Stimulated activated CD8-positive, alpha-beta memory T cell treated with anti-CD3 and anti-CD28 coated beads, Interleukin-12 subunit alpha, Interleukin-12 subunit beta, amount 100 ng/mL, for 24 hours (primary cell): ENCODE measurements around the gene XPNPEP3.

ENCODE experiments used
- DNase-seq: peaks from one replicate; pipeline ENCODE4 v3.0.0-alpha.2; 2020; ENCODE audit errors: extremely low read depth

The XPNPEP3 gene

DNA sequence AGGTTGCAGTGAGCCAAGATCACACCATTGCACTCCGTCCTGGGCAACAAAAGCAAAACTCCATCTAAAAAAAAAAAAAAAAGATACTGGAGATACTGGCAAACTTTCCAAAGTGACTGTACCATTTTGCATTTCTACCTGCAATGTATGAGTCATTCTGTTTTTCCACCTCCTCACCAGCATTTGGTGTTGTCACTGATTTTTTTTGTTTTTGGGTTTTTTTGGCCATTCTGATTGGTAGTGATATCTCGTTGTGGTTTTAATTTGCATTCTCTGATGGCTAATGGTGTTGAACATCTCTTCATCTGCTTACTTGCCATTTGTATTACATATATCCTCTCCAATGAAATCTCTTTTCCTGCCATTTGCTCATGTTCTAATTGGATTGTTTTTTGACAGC, 82.3 kb downstream of the XPNPEP3 start:
- no peak for DNase-seq

DNA sequence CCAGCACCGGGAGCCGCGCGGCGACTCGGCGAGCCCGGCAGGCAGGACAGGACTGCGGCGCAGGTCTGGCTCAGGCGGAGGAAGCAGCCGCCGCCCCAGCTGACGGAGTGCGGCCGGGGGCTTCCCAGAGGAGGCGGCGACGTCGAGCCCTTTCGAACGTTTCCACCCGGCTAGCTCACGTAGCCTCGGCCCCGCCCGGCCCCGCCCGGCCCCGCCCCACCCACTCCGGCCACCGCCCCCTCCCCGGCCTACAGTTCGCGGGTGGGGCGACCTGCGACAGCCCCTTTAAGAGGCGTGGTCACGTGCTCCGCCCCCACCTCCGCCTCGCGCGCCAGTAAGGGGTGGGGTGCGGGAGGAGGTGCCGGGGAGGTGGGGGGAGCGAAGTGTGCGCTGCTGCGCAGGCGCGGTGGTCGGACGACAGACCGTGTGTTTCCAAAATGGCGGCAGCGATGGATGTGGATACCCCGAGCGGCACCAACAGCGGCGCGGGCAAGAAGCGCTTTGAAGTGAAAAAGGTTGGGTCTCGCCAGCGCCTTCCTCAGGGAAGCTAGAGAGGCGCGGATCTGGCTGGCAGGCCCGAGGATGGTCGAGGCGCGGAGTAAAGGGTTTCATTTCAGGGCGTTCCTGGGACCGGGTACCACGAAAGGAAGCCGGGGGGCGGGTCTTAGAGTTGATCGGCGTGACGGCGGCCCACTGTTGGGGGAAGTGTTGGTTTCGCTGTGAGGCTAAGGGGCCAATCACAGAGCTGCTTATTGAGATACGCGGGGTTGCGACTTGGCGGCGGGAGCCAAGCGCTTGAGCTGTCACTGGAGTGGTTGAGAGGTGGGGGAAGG, 94.2 kb downstream of the XPNPEP3 start, which contains the start of gene RBX1:
TSS of gene RBX1 (plus strand) at position 417 of the 833 bp plus-strand sequence. CDS start at position 438, 21 bp downstream.
- peak; percentile 97 for DNase-seq

DNA sequence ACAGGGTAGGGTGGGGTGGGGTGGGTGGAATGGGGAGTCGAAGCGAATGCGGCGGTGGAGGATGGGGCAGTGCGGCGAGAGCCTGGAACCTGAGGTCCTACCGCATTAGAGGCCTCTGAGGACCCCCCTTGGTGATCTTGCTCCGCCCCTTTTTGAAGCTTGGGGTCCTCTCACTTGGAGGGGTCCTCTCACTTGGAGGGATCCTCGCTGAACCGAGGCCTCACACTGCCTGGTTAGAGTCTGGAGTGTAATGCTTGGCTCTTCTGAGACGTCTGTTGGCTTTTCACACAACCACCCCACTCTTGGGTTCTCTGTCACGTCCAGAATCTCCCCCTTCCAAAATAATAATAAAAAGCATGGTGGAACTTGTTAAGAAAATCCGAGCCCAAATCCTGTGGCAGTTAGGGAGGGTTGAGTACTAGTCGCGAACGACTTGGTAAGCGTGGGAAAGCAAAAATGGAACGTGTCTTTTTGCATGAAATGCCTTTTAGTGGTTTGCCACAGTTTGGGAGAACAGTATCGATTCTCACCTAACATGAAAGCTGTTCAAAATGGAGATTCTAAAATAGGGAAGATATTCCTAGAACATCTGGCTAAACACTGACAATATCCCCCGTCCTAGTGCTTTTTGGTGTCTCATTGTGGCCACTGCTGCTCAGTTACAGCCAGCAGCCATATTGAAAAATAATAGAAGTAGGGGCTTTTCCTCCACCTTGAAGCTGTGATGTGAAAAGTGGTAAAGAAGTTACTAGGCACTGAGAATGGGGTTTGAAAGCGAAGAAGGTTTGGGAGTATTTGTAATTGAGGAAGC, 95.1 kb downstream of the XPNPEP3 start:
- no peak for DNase-seq

DNA sequence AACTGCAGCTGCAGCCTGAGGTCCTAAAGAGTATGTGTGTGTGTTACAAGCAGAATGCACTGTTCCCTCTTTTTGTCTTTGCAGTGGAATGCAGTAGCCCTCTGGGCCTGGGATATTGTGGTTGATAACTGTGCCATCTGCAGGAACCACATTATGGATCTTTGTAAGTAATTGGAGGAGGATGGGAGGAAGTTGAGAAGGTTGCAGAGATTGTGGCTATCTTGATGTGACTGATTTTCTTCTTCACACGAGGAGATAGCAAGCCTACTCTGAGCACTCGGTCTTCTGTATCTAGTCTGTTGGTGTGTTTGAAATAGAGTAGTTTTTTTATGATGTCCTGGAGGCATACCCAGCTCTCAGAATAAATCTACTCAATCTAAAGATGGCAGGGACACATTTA, 96.5 kb downstream of the XPNPEP3 start:
- DNase-seq = no peak

DNA sequence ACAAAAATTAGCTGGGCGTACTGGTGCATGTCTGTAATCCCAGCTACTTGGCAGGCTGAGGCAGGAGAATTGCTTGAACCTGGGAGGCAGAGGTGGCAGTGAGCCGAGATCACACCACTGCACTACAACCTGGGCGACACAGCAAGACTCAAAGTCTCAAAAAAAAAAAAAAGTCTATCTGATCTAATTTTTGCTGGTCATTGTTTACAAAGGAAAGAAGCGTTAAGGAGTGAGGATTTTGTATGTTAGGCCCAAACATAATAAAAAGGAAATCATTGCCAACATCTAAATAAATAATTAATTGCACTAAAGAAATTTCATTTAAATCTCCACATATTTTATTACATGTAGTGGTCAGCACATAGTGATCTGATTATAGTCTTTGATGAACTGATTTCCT, 97.2 kb downstream of the XPNPEP3 start:
- DNase-seq = no peak

DNA sequence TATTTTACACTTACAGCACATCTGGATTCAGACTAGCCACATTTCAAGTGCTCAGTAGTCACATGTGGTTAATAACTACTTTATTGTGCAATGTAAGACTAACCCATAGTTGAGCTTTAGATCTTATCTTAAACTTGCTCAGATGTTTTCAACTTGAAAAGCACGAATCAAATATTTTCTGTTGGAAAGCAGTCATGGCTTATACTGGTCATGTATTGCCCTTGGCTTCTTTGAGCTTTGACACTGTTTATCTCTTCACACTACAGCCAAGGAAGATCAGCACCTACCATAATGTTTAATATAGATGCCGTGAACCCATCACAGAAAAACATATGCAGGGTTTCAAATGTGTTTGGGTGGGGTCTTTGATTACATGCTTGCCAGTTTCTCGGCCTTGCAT, 98.6 kb downstream of the XPNPEP3 start:
- DNase-seq = no peak

DNA sequence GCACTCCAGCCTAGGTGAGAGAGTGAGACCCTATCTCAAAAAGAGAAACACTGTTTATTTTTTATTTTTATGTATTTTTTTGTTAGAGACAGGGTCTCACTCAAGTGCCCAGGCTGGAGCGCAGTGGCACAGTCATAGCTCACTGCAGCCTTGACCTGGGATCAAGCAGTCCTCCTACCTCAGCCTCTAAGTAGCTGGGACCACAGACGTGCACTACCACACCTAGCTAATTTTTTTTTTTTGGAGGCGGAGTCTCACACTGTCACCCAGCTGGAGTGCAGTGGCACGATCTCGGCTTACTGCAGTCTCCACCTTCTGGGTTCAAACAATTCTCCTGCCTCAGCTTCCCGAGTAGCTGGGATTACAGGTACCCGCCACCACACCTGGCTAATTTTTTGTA, 100.7 kb downstream of the XPNPEP3 start:
- no peak for DNase-seq

DNA sequence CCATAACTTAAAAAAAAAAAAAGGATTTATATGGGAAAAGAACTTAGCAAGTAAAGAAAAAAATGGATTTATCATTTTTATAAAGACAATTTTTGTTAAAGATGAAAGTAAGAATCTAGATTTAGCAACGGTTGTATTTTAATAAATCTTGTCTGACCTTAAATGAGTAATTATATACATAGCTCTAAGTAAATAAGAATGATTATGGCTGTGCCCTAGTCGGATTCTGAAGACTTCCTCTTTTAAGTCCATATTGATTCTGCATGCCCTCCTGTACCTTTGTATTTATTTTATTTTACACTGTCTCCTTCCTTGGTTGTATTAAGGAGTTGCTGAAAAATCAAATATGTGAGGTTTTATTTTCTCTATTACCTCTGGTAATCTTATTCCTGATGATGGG, 101.4 kb downstream of the XPNPEP3 start:
- no peak for DNase-seq

DNA sequence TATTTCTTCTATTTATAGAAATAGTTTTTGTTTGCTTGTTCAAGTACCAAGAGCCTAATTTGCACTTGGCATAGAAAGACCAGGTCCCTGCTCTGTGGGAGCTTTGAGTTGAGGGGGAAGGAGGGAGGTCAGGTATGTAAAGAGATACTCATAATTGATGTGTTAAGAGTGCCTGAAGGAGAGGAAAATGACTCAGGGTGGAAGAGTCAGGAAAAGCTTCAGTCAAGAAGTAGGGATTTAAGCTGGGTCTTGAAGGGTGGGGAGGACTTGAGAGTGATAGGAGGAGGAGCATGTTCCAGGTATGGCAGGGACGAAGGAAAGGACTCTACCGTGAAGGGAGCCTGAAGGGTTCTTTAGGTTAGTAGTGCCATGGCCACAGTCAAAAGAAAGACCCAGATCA, 103.2 kb downstream of the XPNPEP3 start:
- DNase-seq = no peak

DNA sequence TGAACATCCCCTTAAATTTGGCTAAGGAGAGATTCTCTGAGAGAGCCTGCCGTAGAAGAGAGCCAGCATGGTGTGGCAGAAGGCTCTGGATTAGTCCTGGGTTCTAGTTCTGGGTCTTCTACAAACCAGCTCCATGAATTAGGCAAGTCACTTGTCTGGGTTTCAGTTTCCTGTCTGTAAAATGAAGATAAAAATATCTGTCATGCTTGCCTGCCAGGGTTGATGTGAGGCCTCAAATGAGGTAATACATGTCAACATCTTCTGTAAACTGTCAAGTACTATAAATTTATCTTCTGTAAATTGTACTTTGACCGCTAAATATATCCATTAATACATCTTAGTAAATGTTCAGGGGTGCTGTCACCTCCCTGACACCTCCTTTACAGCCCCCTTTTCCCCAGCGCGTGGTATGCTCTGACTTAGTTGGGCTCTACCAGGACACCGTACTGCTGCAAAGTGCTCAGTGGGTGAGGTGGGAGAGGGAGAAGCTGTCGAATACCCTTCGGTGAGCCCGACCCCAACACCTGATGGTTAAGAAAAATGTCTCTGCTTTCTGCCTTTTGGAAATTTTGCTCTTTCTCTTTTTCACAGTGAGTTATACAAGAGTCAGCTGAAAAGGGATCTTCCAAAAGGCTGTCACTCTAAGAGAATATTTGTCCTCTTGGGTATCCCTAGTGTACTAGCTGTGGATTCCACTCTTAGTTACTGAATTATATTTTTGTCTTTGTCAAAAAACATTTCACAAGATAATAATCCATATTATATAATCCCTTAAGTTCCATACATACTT, 109.2 kb downstream of the XPNPEP3 start:
- no peak for DNase-seq

DNA sequence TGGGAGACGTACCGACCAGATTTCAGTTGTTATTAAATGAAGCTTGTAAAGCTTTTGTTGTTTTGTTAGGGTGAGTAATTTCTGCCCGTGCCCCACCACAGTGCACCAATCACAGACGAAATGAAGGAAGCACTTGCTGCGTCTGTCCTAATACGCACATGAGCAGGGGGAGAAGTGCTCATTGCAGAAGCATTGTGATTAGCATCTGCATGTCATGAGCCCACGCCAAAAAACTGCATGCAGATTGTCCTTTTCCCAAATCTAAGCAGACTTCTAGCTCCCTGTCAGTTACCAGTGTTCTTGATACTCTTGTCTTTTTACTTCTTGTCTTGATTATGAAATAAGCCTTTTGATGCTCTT, 109.8 kb downstream of the XPNPEP3 start:
- DNase-seq = no peak

DNA sequence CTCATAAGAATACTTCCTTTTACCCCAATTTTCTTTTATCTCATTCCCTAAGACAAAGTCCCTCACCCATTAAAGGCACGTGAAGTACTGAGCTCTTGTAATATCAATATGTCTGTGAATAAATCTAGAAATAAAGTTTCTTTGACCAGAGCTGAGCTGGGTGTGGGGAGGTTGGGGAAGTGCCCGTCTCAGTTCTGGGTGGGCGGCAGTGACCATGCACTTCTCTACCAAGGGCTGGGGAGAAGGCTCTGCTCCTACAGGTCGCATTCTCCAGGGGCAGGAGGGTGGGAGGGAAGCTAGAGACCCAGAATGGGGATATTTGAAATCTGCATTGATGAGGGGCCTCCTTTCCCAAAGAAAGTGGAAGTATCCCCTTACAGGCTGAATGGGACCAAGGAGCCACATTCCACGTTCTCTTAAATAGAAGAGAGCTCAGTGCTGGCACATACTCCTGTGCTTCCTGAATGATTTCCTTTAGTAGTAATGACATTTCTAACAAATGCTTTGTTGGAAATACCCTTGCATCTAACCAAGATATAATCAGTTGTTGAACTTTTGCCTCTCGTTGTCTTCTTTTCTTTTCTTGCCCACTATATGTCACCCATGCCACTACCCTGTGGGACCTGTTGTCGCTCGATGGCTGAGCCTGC, 110.3 kb downstream of the XPNPEP3 start:
- DNase-seq = no peak

DNA sequence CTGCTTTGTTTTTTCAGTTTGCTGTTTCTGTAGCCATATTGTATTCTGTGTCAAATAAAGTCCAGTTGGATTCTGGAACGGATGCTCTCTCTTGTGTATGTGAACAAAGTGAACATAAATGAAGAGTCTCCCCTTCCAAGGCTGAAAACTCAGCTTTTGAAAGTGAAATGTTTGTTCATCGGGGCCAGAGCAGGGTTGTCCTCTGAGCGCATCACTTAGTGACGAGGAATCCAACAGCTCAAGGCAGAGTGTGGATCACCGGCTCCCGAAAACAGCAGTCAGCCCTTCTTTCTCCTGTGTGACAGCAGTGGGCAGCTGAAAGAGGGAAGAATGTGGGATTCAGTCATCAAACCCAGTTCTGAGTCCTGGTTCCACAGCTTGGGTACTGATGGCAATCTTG, 115.6 kb downstream of the XPNPEP3 start:
- no peak for DNase-seq

DNA sequence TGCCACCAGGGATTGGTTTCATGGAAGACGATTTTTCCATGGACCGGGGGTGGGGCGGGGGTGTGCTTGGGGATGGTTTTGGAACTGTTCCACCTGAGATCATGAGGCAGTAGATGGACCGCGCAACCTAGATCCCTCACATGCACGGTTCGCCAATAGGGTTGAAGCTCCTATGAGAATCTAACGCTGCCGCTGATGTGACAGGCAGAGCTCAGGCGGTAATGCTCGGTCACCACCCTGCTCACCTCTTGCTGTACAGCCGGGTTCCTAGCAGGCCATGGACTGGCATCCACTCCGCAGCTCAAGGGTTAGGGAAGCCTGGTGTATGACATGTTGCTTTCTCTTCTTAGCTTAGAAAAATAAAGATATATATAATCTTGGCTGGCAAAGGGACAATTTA, 116.2 kb downstream of the XPNPEP3 start:
- DNase-seq = no peak

DNA sequence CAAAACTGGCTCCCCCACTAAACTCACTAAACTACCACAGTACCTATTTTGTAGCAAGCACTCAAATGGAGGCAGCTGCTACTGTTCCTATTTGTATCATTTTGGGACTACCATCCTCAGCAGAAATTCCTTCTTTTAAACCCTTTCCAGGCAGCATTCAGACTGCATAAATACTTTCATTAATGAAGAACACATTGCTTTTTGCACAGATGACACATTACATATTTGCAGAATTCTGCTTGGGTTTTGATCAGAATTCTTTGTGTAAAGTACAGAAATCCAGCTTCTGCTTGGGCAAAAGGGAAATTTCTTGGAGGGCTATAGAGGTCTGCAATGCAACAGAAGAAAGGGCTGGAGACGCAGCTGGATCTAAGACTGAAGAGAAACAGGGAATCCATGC, 118.4 kb downstream of the XPNPEP3 start:
- no peak for DNase-seq

DNA sequence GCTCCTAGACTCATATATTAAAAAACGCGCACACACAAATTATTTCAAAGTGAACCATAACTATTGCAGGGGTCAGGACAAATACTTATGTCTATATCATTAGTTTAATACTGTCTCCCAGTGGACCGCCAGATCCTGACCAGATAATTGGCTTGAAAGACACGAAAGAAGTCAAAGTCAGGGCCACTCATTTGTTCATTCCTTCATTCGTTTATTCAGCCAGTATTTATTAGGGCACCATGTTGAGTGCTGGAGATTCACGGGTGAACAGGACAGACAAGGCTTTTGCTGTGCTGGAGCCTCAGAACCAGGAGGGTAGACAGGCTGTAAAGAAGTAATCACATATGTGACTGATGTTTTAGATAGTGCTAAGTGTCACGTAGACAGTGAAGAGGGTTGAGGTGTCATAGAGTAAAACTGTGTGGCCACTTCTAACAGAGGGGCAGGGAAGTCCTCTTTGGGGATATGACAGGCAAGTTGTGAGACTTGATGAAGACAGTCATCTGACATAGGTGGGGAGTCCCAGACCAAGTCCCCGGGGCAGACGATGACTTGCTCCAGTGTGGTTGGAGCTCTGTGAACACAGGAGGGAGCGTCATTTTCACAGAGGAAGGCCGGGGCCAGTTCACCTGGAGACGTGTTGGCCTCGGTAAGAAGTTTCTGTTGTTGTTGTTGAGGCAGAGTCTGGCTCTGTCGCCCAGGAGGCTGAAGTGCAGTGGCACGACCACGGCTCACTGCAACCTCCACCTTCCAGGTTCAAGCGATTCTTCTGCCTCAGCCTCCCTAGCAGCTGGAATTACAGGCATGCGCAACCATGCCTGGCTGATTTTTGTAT, 120.1 kb downstream of the XPNPEP3 start:
- DNase-seq = no peak

DNA sequence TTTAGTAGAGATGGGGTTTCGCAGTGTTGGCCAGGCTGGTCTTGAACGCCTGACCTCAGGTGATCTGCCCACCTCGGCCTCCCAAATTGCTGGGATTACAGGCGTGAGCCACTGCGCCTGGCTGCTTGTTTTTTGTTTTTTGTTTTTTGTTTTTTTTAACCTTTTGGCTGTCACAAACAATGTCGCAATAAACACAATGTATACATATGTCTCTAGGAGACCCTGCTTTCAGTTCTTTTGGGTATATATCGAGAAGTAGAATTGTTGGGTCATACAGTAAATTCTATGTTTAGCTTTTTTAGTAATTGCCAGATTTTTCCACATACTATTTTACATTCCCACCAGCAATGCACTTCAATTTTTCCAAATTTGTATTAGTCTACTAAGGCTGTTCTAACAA, 122.2 kb downstream of the XPNPEP3 start:
- no peak for DNase-seq

DNA sequence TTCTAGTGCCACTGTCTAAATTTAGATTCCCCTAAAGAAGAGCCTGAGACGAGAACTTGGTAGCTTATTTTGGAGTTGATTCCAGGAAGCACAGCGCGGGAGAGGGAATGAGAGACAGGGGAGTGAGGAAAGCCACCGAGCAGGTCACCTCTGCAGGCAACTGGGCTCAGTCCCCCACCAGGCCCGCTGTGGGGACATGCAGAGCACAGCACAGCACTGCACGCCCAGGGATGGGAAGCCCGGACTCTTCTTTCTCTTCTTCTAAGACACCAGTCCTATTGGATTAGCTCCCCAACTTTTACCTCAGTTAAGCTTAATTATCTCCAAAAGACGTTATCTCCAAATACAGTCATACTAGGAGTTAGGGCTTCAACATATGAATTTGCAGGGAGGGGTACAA, 122.9 kb downstream of the XPNPEP3 start:
- no peak for DNase-seq
